ENCODE measurements around the gene GALK2. TPM values are rescaled to one million over a fixed set of nuclear protein-coding genes. Genes with fewer than 3 reads are reported as not detected.
"Not testable (repeated sequence)": the region's sequence is repeated elsewhere in the genome, so short reads cannot be mapped to it uniquely, and the experiment has no call there.

The GALK2 gene
- total RNA-seq, 1 donor from 2014 or later = 39.3 TPM

DNA sequence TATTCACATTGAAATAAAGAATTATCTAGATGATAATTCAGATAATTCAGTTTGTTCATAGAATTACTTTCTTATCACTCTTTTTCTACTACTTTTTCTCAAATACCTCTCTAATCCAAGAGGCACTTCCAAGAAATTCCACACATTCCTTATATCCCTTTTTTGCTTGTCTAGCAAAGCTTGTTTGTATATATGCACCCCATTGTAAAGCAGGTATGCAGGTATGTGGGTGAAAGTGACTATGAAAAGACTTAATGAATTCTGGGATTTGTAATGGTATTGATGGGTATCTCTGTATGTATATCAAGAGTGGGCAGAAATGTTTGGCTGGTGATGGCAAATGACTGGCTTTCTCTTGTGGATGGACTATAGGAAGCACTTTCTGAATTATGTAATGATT lies 158.9 kb downstream of the GALK2 start:
- no peaks in the 10 kb centered on the region for H3K27me3 ChIP-seq (ENCODE audit: low read depth)
- no peak for DNase-seq
- H3K36me3 ChIP-seq = peaks cover 22% of the 10 kb centered on the region
- no peak overlapping the region for H3K27ac ChIP-seq (replicated peaks)
- TF ChIP-seq, protein P1, sequence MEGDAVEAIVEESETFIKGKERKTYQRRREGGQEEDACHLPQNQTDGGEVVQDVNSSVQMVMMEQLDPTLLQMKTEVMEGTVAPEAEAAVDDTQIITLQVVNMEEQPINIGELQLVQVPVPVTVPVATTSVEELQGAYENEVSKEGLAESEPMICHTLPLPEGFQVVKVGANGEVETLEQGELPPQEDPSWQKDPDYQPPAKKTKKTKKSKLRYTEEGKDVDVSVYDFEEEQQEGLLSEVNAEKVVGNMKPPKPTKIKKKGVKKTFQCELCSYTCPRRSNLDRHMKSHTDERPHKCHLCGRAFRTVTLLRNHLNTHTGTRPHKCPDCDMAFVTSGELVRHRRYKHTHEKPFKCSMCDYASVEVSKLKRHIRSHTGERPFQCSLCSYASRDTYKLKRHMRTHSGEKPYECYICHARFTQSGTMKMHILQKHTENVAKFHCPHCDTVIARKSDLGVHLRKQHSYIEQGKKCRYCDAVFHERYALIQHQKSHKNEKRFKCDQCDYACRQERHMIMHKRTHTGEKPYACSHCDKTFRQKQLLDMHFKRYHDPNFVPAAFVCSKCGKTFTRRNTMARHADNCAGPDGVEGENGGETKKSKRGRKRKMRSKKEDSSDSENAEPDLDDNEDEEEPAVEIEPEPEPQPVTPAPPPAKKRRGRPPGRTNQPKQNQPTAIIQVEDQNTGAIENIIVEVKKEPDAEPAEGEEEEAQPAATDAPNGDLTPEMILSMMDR (IDR thresholded peaks at IDR 0.05; ENCODE audit: borderline replicate concordance) = no peak
- H3K9me3 ChIP-seq (replicated peaks) = no peaks in the 10 kb centered on the region
- intact Hi-C loops (cut with micrococcal nuclease) = no loop called here
- no peak overlapping the region for H3K4me3 ChIP-seq
- H3K4me1 ChIP-seq = no peaks in the 10 kb centered on the region

DNA sequence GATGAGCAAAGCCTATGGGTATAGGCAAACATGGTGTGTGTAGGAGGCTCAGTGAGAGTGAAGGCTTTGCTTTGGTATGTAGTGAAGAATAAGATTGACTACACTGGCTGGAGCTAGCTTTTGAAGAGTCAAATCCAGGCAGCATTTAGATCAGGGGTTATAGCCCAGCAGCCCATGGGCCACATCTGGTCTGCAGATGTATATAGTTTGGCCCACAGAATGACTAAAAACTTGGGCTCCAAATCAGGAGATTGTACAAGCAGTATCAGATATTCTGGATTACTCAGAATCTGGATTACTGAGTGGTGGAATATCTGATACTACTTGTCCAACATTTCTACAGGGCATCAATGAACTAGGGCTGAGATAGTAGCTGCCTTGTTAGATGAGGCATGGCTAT lies 160.1 kb downstream of the GALK2 start:
- intact Hi-C loops (cut with micrococcal nuclease) = no loop called here
- Histone ChIP-seq H3K4me3 (no peak overlapping the region), H3K27me3 (ENCODE audit: low read depth) (no peaks in the 10 kb centered on the region), H3K9me3 (replicated peaks) (no peaks in the 10 kb centered on the region), H3K4me1 (no peaks in the 10 kb centered on the region), H3K27ac (replicated peaks) (no peak overlapping the region), H3K36me3 (peaks cover 22% of the 10 kb centered on the region)
- DNase-seq = no peak
- TF ChIP-seq, protein P1 (IDR thresholded peaks at IDR 0.05; ENCODE audit: borderline replicate concordance) = no peak

DNA sequence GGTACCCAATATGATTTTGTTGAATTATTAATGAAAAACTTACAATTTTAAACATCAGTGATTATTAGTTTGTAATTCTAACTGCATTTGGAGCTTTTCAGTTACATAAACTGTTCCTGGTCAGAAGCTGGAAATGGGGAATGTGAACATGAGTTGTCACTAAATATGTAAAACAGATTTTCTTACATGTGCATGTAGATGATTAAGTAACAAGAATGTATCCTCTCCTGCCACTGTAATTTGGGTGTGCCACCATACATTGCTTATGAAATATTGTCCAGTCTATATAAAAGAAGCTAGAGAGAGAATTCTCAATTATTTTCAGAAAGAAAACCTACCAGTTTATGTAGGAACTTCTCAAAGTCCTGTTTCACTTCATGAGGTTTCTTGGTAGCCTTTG lies 161.4 kb downstream of the GALK2 start:
- intact Hi-C loops (cut with micrococcal nuclease) = no loop called here
- H3K4me1 ChIP-seq = no peaks in the 10 kb centered on the region
- peaks cover 22% of the 10 kb centered on the region for H3K36me3 ChIP-seq
- TF ChIP-seq, protein P1 (IDR thresholded peaks at IDR 0.05; ENCODE audit: borderline replicate concordance) = no peak
- no peak overlapping the region for H3K4me3 ChIP-seq
- no peak overlapping the region for H3K27ac ChIP-seq (replicated peaks)
- no peaks in the 10 kb centered on the region for H3K9me3 ChIP-seq (replicated peaks)
- no peaks in the 10 kb centered on the region for H3K27me3 ChIP-seq (ENCODE audit: low read depth)
- no peak for DNase-seq

DNA sequence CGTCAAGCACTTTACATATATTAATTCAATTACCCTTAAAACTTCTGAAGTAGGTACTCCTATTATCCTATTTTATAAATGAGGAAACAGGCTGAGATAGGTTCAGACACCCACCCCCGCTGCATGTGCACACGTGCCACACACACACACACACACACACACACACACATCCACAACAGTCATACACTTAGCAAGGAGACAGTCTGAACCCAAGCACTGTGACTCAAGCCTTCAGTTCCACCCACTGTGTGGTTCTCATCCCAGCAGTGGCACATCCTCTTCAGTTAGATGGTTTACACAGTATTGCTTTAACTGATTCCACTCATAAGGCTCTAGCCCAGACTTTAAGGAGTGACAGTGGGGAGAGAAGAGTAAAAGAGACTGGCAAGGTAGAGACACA lies 161.9 kb downstream of the GALK2 start:
- intact Hi-C loops (cut with micrococcal nuclease) = no loop called here
- H3K4me1 ChIP-seq = no peaks in the 10 kb centered on the region
- TF ChIP-seq, protein P1 (IDR thresholded peaks at IDR 0.05; ENCODE audit: borderline replicate concordance) = no peak
- no peaks in the 10 kb centered on the region for H3K9me3 ChIP-seq (replicated peaks)
- DNase-seq = no peak
- peaks cover 22% of the 10 kb centered on the region for H3K36me3 ChIP-seq
- no peak overlapping the region for H3K27ac ChIP-seq (replicated peaks)
- no peak overlapping the region for H3K4me3 ChIP-seq
- no peaks in the 10 kb centered on the region for H3K27me3 ChIP-seq (ENCODE audit: low read depth)

DNA sequence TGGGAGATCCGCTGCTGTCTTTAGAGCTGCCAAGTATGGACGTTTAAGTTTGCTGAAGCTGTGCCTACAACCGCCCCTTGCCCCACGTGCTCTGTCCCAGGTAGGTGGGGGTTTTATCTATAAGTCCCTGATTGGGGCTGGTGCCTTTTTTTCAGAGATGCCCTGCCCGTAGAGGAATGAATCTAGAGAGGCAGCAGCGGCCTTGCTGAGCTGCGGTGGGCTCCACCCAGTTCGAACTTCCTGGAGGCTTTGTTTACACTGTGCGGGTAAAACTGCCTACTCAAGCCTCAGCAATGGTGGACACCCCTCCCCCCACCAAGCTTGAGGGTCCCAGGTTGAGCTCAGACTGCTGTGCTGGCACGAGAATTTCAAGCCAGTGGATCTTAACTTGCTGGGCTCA lies 169.6 kb downstream of the GALK2 start:
- no peak for DNase-seq
- intact Hi-C loops (cut with micrococcal nuclease) = no loop called here
- Histone ChIP-seq H3K27ac (replicated peaks) (no peak overlapping the region), H3K4me3 (no peak overlapping the region), H3K9me3 (replicated peaks) (peaks cover 26% of the 10 kb centered on the region), H3K4me1 (no peaks in the 10 kb centered on the region), H3K27me3 (ENCODE audit: low read depth) (no peaks in the 10 kb centered on the region), H3K36me3 (peaks cover 10% of the 10 kb centered on the region)
- TF ChIP-seq, protein P1 (IDR thresholded peaks at IDR 0.05; ENCODE audit: borderline replicate concordance) = no peak

DNA sequence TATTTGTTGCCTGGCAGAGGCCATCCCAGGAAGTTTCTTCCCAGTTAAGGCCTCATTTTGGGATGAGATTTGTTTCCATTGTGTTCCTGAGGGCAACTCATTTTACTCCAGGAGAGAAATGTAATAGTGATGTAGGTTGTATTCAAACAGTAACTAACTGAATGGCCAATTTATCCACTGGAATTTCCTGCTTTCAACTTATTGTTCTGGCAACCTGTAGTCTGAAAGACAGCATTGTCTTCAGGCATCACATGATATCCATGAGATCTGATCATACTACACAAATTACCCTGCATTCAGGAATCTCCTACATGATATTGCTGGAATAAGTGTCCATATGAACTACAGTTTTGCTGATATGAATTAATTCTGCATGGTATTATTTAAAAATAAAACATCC lies 173.5 kb downstream of the GALK2 start:
- Histone ChIP-seq H3K27me3 (ENCODE audit: low read depth) (no peaks in the 10 kb centered on the region), H3K27ac (replicated peaks) (no peak overlapping the region), H3K4me1 (no peaks in the 10 kb centered on the region), H3K36me3 (peaks cover 10% of the 10 kb centered on the region), H3K4me3 (no peak overlapping the region), H3K9me3 (replicated peaks) (peaks cover 26% of the 10 kb centered on the region)
- TF ChIP-seq, protein P1 (IDR thresholded peaks at IDR 0.05; ENCODE audit: borderline replicate concordance) = no peak
- DNase-seq = no peak
- intact Hi-C loops (cut with micrococcal nuclease) = no loop called here

DNA sequence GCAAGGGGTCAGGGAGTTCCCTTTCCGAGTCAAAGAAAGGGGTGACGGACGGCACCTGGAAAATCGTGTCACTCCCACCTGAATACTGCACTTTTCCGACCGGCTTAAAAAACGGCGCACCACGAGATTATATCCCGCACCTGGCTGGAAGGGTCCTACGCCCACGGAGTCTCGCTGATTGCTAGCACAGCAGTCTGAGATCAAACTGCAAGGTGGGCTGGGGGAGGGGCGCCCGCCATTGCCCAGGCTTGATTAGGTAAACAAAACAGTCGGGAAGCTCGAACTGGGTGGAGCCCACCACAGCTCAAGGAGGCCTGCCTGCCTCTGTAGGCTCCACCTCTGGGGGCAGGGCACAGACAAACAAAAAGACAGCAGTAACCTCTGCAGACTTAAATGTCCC lies 184.4 kb downstream of the GALK2 start:
- H3K27ac ChIP-seq (replicated peaks); H3K36me3 ChIP-seq; DNase-seq; intact Hi-C loops (cut with micrococcal nuclease); H3K4me1 ChIP-seq; H3K27me3 ChIP-seq (ENCODE audit: low read depth); H3K4me3 ChIP-seq: not testable (repeated sequence)
- peaks cover 10% of the 10 kb centered on the region for H3K9me3 ChIP-seq (replicated peaks)

Measured in left ventricle myocardium inferior (tissue), 1 donor.